DND-41 (cell line): Measurements from ENCODE around the gene KRTAP13-4.

ENCODE experiments used
- ATAC-seq: fragments of 200-7000 bp; cut with Tn5 transposase; 3 replicates; pipeline ENCODE4 v1.9.1; 2021; ENCODE audit warnings: low read depth; ENCODE audit not compliant: insufficient read depth
- DNase-seq: peaks from one replicate; pipeline ENCODE4 v3.0.0-alpha.2; 2020
- H2AFZ ChIP-seq: 2 replicates; pipeline ENCODE4 v1.6.0; 2012; ENCODE audit warnings: low read depth, low read length
- H3K27ac ChIP-seq: 2 replicates; pipeline ENCODE4 v1.5.1; 2012; ENCODE audit warnings: low read length, inconsistent platforms
- H3K27me3 ChIP-seq: fragments of 200-600 bp; sonication (generic); 2 replicates; pipeline ENCODE4 v1.6.0; 2012; ENCODE audit warnings: low read length, mild to moderate bottlenecking, inconsistent platforms; ENCODE audit not compliant: insufficient read depth, poor library complexity
- H3K36me3 ChIP-seq: 2 replicates; pipeline ENCODE4 v1.5.1; 2012; ENCODE audit warnings: low read length, inconsistent platforms; ENCODE audit not compliant: insufficient read depth
- H3K4me1 ChIP-seq: 2 replicates; pipeline ENCODE4 v1.5.1; 2012; ENCODE audit warnings: mild to moderate bottlenecking, low read length; ENCODE audit not compliant: insufficient read depth
- H3K4me2 ChIP-seq: 2 replicates; pipeline ENCODE4 v1.6.0; 2012; ENCODE audit warnings: mild to moderate bottlenecking, moderate library complexity, low read length, inconsistent platforms; ENCODE audit not compliant: insufficient read depth
- H3K4me3 ChIP-seq, 2 experiments: fragments of 200-600 bp in 1 of 2; shearing (Covaris generic) in 1 of 2; 2 replicates each; pipeline ENCODE4 v1.5.1; 2012 to 2016; ENCODE audit warnings: inconsistent platforms in 2 of 2, low read length in 2 of 2, mild to moderate bottlenecking in 2 of 2, low read depth in 1 of 2, moderate library complexity in 1 of 2
- H3K79me2 ChIP-seq: 2 replicates; pipeline ENCODE4 v1.6.0; 2012; ENCODE audit warnings: low read length, inconsistent platforms; ENCODE audit not compliant: insufficient read depth
- H3K9ac ChIP-seq: 2 replicates; pipeline ENCODE4 v1.6.0; 2012; ENCODE audit warnings: low read depth, mild to moderate bottlenecking, inconsistent platforms, low read length, moderate library complexity
- H3K9me3 ChIP-seq: 2 replicates; pipeline ENCODE4 v1.5.1; 2012; ENCODE audit warnings: low read length, moderate library complexity, mild to moderate bottlenecking, inconsistent platforms; ENCODE audit not compliant: insufficient read depth, severe bottlenecking
- H4K20me1 ChIP-seq: 2 replicates; pipeline ENCODE4 v1.6.0; 2012; ENCODE audit warnings: low read length; ENCODE audit not compliant: insufficient read depth
- CTCF ChIP-seq: IDR thresholded peaks from 2 replicates; pipeline ENCODE4 v1.5.1; 2012; ENCODE audit warnings: borderline replicate concordance, low read length, moderate library complexity, mild to moderate bottlenecking; ENCODE audit not compliant: poor library complexity, severe bottlenecking; ENCODE audit errors: extremely low read depth
- EZH2 ChIP-seq: IDR thresholded peaks from 3 replicates; pipeline ENCODE4 v1.6.1; 2012; ENCODE audit warnings: borderline replicate concordance, low read depth, mild to moderate bottlenecking, moderate library complexity, low read length, inconsistent platforms; ENCODE audit not compliant: severe bottlenecking

The KRTAP13-4 gene

GRCh38 chr21:30480145-30480544 is 50.1 kb downstream of the KRTAP13-4 start, which contains the start of gene KRTAP19-1:
KRTAP19-1 (minus strand) TSS chr21:30480367; CDS start chr21:30480317, 50 bp downstream.
- Histone ChIP-seq H3K9me3 (no peaks in the 10 kb centered on the region), H3K9ac (no peak within 1 kb of the TSS), H3K4me1 (no peaks in the 10 kb centered on the region), H4K20me1 (no peaks in the 10 kb centered on the region), H3K27ac (no peak within 1 kb of the TSS), H3K4me2 (no peak within 1 kb of the TSS), H2AFZ (no peak within 1 kb of the TSS), H3K27me3 (no peaks in the 10 kb centered on the region), H3K4me3 (no peak within 1 kb of the TSS), H3K79me2 (no peaks in the 10 kb centered on the region), H3K36me3 (no peaks in the 10 kb centered on the region)
- TF ChIP-seq CTCF, result no peak
- TF ChIP-seq EZH2, result no peak
- ATAC-seq, result no peak
- no peak for DNase-seq
